Measurements from ENCODE around the gene TRPT1.

The TRPT1 gene

GRCh38 chr11:64229090-64229743 is 3.2 kb upstream of the TRPT1 start:
- no peak for DNase-seq

- DNase-seq, result no peak
Measured at GRCh38 chr11:64227405-64227956, 1.5 kb upstream of the TRPT1 start.

DNA sequence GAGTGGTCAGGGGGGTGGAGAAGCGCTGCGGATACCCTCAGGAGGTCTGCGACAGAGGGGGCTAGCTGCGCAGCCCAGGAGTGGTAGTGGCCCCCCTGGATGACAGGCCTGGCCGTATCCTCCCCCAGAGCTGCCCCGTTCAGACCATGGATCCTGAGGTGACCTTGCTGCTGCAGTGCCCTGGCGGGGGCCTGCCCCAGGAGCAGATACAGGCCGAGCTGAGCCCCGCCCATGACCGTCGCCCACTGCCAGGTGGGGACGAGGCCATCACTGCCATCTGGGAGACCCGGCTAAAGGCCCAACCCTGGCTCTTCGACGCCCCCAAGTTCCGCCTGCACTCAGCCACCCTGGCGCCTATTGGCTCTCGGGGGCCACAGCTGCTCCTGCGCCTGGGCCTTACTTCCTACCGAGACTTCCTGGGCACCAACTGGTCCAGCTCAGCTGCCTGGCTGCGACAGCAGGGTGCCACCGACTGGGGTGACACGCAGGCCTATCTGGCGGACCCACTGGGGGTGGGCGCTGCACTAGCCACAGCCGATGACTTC is 593 bp upstream of the TRPT1 start:
- peak; percentile 61 for DNase-seq

GRCh38 chr11:64224891-64225607 is 937 bp downstream of the TRPT1 start:
- no peak for DNase-seq

DNA sequence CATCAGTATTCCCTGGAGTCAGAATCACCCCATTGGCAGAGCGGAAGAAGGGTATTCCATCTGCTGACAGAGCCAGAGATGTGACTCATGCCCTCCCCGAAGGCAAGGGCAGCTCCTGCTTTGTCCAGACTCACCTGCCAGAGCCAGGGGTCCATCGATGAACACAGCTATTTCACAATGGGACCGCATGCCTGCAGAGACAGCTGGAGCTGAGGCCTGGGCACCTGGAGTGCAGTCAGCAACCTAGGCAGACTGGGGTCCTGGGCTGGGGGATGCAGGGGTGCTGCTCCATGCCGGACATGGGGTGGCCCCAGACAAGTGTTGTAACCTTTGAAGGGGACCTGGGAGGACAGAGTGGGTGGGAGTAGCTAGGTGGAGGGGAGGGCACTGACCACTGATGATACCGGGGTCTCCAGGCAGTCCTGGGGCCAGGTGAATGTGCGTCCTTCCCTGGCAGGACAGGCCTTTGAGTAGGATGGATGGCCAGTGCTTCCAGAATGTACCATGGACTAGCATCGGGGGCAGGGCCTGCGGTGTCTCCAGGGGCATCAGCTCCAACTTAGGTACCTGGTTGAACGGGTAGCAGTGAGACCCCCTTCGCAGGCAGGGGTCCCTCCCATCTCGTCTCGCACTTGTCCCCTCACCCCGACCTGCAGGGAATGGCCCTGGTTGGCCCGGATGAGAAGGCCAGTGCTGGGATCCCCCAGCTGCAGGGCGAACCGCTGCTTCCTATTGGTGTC is 1.7 kb downstream of the TRPT1 start:
- DNase-seq, result no peak

DNA sequence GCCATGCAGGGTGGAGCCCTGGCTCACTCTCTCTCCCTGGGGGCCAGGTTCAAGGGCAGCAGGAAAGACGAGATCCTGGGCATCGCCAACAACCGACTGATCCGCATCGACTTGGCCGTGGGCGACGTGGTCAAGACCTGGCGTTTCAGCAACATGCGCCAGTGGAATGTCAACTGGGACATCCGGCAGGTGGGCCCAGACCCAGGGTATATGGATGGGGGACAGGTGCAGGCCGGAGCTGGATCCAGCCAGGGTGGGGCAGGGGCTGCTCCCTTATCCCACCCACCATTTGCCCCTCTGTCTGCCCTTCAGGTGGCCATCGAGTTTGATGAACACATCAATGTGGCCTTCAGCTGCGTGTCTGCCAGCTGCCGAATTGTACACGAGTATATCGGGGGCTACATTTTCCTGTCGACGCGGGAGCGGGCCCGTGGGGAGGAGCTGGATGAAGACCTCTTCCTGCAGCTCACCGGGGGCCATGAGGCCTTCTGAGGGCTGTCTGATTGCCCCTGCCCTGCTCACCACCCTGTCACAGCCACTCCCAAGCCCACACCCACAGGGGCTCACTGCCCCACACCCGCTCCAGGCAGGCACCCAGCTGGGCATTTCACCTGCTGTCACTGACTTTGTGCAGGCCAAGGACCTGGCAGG is 2.9 kb downstream of the TRPT1 start:
- DNase-seq, result no peak

GRCh38 chr11:64222651-64223000 is 3.4 kb downstream of the TRPT1 start:
- peak; percentile 27 for DNase-seq

- DNase-seq, result no peak
Measured at GRCh38 chr11:64220798-64221197, 5.2 kb downstream of the TRPT1 start.

DNA sequence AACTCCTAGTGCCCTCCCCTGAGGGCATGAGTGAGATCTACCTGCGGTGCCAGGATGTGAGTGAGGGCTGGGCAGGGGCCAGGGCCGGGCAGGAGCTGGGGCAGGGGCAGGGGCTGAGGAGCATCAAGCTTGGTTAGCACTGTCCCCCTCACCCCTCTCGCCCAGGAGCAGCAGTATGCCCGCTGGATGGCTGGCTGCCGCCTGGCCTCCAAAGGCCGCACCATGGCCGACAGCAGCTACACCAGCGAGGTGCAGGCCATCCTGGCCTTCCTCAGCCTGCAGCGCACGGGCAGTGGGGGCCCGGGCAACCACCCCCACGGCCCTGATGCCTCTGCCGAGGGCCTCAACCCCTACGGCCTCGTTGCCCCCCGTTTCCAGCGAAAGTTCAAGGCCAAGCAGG is 5.7 kb downstream of the TRPT1 start:
- no peak for DNase-seq

DNA sequence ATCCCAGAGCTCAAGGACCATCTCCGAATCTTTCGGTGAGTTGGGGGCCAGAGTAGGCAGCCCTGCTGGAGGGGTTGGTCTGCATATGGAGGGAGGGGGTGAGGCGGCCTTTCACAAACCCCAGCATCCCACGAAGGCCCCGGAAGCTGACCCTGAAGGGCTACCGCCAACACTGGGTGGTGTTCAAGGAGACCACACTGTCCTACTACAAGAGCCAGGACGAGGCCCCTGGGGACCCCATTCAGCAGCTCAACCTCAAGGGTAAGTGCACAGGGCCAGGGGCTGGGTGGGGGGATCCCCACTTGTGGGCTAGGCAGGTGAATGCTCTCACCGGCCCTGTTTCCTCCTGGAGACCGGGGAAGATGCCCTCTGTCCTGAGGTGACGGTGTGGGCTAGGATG is 6.2 kb downstream of the TRPT1 start:
- DNase-seq, result no peak

DNA sequence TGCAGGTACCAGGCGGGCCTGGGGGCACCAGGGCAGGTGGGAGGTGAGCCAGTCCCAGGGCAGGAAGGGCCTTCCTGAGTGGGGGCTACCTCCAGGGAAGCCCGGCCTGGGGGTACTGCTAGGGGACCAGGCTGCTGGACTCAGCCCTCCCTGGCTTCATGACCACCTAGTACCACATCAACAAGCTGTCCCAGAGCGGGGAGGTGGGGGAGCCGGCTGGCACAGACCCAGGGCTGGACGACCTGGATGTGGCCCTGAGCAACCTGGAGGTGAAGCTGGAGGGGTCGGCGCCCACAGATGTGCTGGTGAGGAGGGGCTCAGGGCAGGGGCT is 6.7 kb downstream of the TRPT1 start:
- no peak for DNase-seq

DNA sequence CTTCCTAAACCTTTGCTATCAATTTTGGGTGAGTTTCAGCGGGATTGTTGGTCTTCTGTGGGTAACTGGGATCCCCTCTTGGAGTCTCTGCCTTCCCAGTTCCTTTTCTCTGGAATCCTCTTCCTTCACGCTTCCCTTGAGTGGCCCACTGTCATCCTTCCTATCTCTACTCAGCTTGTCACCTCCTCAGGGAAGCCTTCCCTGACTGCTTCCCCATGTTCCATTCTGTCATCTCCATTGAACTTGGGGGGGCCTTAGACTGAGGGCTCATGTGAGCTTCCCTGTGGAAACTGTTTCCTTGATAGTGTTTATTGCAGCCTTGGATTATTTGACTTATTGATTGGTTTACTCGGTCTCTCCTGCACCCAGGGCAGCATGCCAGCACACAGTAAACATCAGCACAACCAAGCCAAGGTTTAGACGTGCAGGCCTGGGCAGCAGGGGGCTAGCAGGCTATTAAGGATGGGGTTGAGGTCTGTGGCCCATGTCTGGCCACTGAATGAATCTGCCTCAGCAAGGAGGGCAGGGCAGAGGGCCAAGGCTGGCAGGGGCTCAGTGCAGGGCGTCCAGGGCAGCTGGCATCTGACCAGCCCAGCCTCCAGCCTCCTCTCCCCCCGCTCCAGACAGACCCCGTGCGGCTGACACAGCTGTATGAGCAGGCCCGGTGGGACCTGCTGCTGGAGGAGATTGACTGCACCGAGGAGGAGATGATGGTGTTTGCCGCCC is 7.2 kb downstream of the TRPT1 start:
- DNase-seq, result peak; percentile 91

- no peak for DNase-seq
Measured at GRCh38 chr11:64216879-64217278, 9.1 kb downstream of the TRPT1 start.

- no peak for DNase-seq
Measured at GRCh38 chr11:64211181-64211872, 14.7 kb downstream of the TRPT1 start.

- no peak for DNase-seq
Measured at GRCh38 chr11:64210301-64211020, 15.5 kb downstream of the TRPT1 start.

DNA sequence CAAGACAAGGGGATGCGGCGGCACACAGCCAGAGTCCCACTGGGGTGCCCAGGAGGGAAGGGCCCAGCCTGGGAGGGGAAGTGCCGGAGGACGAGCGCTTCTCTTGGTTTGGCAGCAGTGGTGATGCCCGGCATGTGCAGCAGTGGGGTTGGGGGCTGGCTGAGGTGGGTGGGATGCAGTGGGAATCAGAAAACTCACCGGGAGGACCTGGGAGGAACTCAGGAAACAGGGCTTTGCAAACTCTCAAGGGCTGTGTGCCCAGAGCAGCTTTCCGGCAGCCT is 16.5 kb downstream of the TRPT1 start:
- no peak for DNase-seq

GRCh38 chr11:64208796-64209562 is 17.0 kb downstream of the TRPT1 start:
- no peak for DNase-seq

GRCh38 chr11:64208086-64208795 is 17.7 kb downstream of the TRPT1 start:
- DNase-seq, result no peak

GRCh38 chr11:64207256-64208085 is 18.5 kb downstream of the TRPT1 start:
- DNase-seq, result no peak
